Right cardiac atrium (tissue), 5 donors: ENCODE results near the gene CCAR1. TPM values are rescaled to one million over a fixed set of nuclear protein-coding genes. Genes with fewer than 3 reads are reported as not detected.
"Not testable (repeated sequence)": the region's sequence is repeated elsewhere in the genome, so short reads cannot be mapped to it uniquely, and the experiment has no call there.

Experiments
- ATAC-seq, 2 donors: fragments of 200-7000 bp; cut with Tn5 transposase; one replicate each; pipeline versions ENCODE4 v1.8.0 to v1.9.1; 2020; ENCODE audit warnings: moderate library complexity in 2 of 2, mild to moderate bottlenecking in 1 of 2
- DNase-seq, 3 donors: peaks; one replicate each; pipeline ENCODE4 v3.0.0-alpha.2; 2020
- H3K27ac ChIP-seq: one replicate; pipeline ENCODE4 v1.5.1; 2013; ENCODE audit warnings: mild to moderate bottlenecking, low read length, control low read depth, moderate library complexity
- H3K27me3 ChIP-seq: one replicate; pipeline ENCODE4 v1.6.1; 2013; ENCODE audit not compliant: control insufficient read depth, insufficient read depth
- H3K4me1 ChIP-seq: one replicate; pipeline ENCODE4 v1.6.1; 2013; ENCODE audit warnings: low read length; ENCODE audit not compliant: control insufficient read depth, insufficient read depth
- H3K4me3 ChIP-seq: one replicate; pipeline ENCODE4 v1.5.1; 2013; ENCODE audit warnings: low read length, control low read depth
- H3K9me3 ChIP-seq: one replicate; pipeline ENCODE4 v1.6.1; 2013; ENCODE audit warnings: low read length; ENCODE audit not compliant: control insufficient read depth
- WGBS: extraction: QIAGEN DNeasy Blood & Tissue Kit; methylation state at CpG from one replicate; pipeline ENCODE4 v1.1.7; 2013; 5-methylcytosine and 5-hydroxymethylcytosine counted together
- intact Hi-C, 4 donors: fragments of 100-400 bp; cut with DNase I; formaldehyde crosslinking; loops; one replicate each; pipeline versions ENCODE4 v1.11.0 to v1.14.0; 2022 to 2023
- polyA plus RNA-seq: library from polyadenylated mRNA; stranded (reverse); fragments of 200-250 nt; gene quantifications from one replicate; pipeline ENCODE4 v1.2.3, GENCODE V29; 2013
- total RNA-seq, 4 donors: library from RNA; stranded (reverse); fragmentation: NEBNext Ultra II Directional; extraction: Animal tissue kit (Norgen Biotek cat#: 25700); gene quantifications; one replicate each; pipeline ENCODE4 v1.2.1, GENCODE V29; 2021
- donor health status: healthy with polysubstance abuse.
- donor health status: DM: no; HTN: yes; CAD: no.
- donor health status: DM: no; HTN: no; CAD: no.
- donor health status: DM: no; HTN: yes; CAD: no; lungs with severe emphysema.
- donor health status: DM: yes; HTN: yes; CAD: no.

CCAR1 gene
- total and polyA plus RNA-seq, 5 donors, result 29.2 to 35.4 (median 33.3) TPM

DNA sequence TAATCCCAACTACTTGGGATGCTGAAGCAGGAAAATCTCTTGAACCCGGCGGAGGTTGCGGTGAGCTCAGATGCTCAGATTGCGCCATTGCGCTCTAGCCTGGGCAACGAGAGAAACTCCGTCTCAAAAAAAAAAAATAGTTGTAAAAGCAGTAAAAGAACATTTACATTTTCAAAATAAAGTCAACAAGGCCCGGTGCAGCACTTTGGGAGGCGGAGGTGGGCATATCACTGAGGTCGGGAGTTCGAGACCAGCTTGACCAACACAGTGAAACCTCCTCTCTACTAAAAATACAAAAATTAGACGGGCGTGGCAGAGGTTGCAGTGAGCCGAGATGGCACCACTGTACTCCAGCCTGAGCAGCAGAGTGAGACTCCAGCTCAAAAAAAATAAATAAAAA is 4.0 kb downstream of the CCAR1 start:
- ATAC-seq, result no peak
- 95% methylated on average over 14 of the region's 14 CpGs for WGBS
- no peaks in the 10 kb centered on the region for H3K4me1 ChIP-seq

DNA sequence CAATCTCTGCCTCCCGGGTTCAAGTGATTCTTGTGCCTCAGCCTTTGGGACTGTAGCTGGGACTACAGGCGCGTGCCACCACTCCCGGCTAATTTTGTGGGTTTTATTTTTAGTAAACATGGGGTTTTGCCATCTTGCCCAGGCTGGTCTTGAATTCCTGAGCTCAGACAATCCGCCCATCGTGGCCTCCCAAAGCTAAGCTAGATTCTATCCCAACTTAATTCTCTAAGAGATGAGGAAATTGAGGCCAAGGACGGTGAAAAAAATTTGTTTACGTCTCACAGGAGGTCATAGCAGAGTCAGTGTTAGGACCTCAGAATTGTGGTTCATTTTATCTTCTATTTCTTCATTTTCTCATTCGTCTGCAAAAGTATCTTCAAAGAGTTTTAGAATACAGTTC is 6.1 kb downstream of the CCAR1 start:
- Histone ChIP-seq H3K9me3 (no peaks in the 10 kb centered on the region), H3K4me3 (no peak overlapping the region), H3K27ac (no peak overlapping the region), H3K27me3 (no peaks in the 10 kb centered on the region), H3K4me1 (no peaks in the 10 kb centered on the region)
- 83% methylated on average over 9 of the region's 9 CpGs for WGBS
- intact Hi-C loops, result loop anchor here in 2 of 4 donors (10.0 kb wide), 1 partner anchor 172 kb away; no protein-coding TSS in a partner anchor
- ATAC-seq, result no peak
- no peak for DNase-seq

More for the DNA sequence above, 4.0 kb downstream of the CCAR1 start:
- Histone ChIP-seq H3K9me3 (no peaks in the 10 kb centered on the region), H3K4me3 (no peak overlapping the region), H3K27me3 (no peaks in the 10 kb centered on the region), H3K27ac (no peak overlapping the region)
- no peak for DNase-seq
- intact Hi-C loops, result loop anchor here in 2 of 4 donors (10.0 kb wide), 1 partner anchor 170 kb away; no protein-coding TSS in a partner anchor

DNA sequence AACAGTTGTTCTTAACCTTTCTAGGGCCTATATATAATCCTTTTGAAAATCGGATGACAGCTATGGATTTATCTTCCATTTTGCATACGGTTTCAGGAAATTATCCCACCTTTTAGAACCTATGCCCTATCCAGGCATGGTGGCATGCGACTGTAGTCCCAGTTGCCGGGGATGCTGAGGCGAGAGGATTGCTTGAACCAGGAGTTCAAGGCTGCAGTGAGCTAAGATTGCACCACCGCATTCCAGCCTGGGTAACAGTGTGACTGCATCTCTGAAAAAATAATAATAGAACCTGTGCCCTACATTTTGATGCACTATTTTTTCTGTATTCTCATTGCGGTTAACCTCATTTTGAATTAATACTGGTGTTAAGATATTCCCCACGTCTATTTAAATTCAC is 11.6 kb downstream of the CCAR1 start:
- no peak overlapping the region for H3K4me3 ChIP-seq
- 93% methylated on average over 8 of the region's 8 CpGs for WGBS
- intact Hi-C loops, result no loop called here
- H3K27ac ChIP-seq, result no peak overlapping the region
- DNase-seq (no peak), ATAC-seq (no peak)
- no peaks in the 10 kb centered on the region for H3K27me3 ChIP-seq
- no peaks in the 10 kb centered on the region for H3K9me3 ChIP-seq
- no peaks in the 10 kb centered on the region for H3K4me1 ChIP-seq

DNA sequence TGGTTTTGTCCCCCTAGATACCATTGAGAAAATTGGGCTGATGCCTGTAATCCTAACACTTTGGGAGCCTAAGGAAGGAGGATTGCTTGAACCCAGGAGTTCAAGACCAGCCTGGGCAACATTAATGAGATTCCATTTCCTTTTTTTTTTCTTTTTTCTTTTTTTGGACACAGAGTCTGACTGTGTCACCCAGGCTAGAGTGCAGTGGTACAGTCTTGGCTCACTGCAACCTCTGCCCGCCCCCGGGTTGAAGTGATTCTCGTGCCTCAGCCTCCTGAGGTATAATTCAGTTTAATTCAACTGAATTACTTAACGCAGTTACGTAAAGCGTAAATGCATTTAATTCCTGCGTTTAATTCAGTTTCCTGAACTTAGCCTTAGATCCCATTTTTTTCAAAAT is 13.3 kb downstream of the CCAR1 start:
- Histone ChIP-seq H3K9me3 (no peaks in the 10 kb centered on the region), H3K4me1 (no peaks in the 10 kb centered on the region), H3K4me3 (no peak overlapping the region), H3K27me3 (no peaks in the 10 kb centered on the region), H3K27ac (no peak overlapping the region)
- ATAC-seq (no peak), DNase-seq (no peak)
- WGBS, result 87% methylated on average over 7 of the region's 7 CpGs
- intact Hi-C loops, result no loop called here

DNA sequence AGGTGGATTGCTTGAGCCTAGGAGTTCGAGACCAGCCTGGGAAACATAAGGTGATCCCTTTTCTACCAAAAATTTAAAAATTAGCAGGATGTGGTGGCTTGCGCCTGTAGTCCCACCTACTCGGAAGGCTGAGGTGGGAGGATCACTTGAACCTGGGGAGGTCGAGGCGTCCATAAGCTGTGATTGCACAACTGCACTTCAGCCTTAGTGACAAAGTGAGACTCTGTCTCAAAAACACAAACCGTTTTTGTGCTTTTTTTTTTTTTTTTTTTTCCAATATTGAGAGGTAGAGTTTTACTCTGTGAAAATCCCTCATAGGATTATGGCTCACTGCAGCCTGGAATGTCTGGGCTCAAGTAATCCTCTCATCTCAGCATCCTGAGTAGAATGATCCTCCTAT is 14.1 kb downstream of the CCAR1 start:
- H3K4me3 ChIP-seq, result no peak overlapping the region
- no peaks in the 10 kb centered on the region for H3K4me1 ChIP-seq
- intact Hi-C loops, result no loop called here
- no peak for ATAC-seq
- DNase-seq, result no peak
- no peaks in the 10 kb centered on the region for H3K27me3 ChIP-seq
- H3K27ac ChIP-seq, result no peak overlapping the region
- H3K9me3 ChIP-seq, result no peaks in the 10 kb centered on the region
- 75% methylated on average over 6 of the region's 6 CpGs for WGBS

DNA sequence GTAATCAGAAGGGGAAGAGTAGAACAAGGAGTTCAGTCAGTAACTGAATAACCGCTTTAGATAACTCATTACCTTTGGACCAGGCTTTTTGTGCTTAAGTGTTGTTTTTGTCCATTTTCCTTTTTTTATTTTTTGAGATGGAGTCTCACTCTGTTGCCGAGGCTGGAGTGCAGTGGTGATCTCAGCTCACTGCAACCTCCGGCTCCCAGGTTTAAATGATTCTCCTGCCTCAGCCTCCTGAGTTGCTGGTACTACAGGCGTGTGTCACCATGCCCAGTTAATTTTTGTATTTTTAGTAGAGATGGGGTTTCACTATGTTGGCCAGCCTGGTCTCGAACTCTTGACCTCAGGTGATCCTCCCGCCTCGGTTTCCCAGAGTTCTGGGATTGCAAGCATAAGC is 14.7 kb downstream of the CCAR1 start:
- H3K9me3 ChIP-seq, H3K27ac ChIP-seq, H3K4me1 ChIP-seq, H3K4me3 ChIP-seq, intact Hi-C loops, DNase-seq, ATAC-seq, H3K27me3 ChIP-seq: not testable (repeated sequence)
- 83% methylated on average over 7 of the region's 7 CpGs for WGBS

DNA sequence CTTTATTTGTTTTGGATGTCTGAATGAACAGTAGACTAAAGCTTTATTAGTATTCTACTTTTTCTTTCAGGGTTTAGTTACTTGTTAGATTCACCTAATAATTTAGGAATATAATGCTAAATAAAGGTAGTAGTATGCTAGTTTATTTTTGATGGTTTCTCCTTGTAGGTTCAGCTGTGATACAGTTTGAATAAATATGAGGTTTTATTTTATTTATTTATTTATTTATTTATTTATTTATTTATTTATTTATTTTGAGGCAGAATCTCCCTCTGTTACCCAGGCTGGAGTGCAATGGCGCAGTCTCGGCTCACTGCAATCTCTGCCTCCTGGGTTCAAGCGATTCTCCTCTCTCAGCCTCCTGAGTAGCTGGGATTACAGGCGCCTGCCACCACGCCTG is 19.6 kb downstream of the CCAR1 start:
- H3K27ac ChIP-seq, H3K4me1 ChIP-seq, H3K4me3 ChIP-seq, H3K9me3 ChIP-seq, H3K27me3 ChIP-seq, ATAC-seq, intact Hi-C loops, DNase-seq: not testable (repeated sequence)
- over 99% methylated on average over 5 of the region's 5 CpGs for WGBS

DNA sequence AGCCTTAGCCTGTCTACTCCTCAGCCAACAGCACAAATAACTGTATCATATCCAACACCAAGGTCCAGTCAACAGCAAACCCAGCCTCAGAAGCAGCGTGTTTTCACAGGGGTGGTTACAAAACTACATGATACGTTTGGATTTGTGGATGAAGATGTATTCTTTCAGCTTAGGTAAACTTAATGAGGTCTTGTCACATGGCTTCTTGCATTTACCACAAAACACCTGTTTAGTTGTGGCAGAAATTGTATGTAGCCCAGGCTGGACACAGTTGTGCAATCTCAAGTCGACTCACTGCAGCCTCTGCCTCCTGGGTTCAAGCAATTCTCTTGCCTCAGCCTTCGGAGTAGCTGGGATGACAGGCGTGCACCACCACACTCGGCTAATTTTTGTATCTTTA is 21.4 kb downstream of the CCAR1 start:
- Histone ChIP-seq H3K27ac (no peak overlapping the region), H3K4me3 (no peak overlapping the region), H3K4me1 (no peaks in the 10 kb centered on the region), H3K9me3 (no peaks in the 10 kb centered on the region), H3K27me3 (no peaks in the 10 kb centered on the region)
- 75% methylated on average over 6 of the region's 6 CpGs for WGBS
- DNase-seq (no peak), ATAC-seq (no peak)
- intact Hi-C loops, result no loop called here

DNA sequence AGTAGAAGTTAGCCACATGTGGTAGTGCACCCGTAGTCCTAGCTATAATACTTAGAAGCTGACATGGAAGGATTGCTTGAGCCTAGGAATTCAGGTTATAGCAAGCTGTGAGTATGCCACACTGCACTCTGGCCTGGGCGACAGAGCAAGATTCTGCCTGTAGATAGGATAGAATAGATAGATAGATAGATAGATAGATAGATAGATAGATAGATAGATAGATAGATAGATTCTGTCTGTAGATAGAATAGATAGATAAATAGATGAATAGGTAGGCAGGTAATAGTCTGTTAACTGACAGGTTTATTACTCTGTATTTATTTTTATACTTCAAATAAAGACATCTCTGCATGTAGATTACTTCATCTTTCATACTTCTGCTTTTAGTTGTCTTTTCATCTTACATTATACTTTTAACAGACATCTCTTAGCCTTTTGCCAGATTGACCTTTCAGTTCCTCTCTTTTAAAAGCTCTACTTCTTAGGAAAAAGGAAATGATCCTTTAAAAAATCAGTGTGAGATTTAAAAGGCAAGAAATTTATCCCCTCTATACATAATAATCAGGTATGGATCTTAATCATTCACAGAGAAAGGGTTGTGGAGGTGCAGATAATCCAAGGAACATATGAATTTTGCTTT is 31.8 kb downstream of the CCAR1 start:
- WGBS, result 79% methylated on average over 2 of the region's 2 CpGs
- intact Hi-C loops, result loop anchor here in 1 of 4 donors (10.0 kb wide), 1 partner anchor 192 kb away; no protein-coding TSS in a partner anchor
- no peaks in the 10 kb centered on the region for H3K4me1 ChIP-seq
- H3K9me3 ChIP-seq, result no peaks in the 10 kb centered on the region
- ATAC-seq (no peak), DNase-seq (no peak)
- H3K4me3 ChIP-seq, result no peak overlapping the region
- H3K27me3 ChIP-seq, result no peaks in the 10 kb centered on the region
- no peak overlapping the region for H3K27ac ChIP-seq

DNA sequence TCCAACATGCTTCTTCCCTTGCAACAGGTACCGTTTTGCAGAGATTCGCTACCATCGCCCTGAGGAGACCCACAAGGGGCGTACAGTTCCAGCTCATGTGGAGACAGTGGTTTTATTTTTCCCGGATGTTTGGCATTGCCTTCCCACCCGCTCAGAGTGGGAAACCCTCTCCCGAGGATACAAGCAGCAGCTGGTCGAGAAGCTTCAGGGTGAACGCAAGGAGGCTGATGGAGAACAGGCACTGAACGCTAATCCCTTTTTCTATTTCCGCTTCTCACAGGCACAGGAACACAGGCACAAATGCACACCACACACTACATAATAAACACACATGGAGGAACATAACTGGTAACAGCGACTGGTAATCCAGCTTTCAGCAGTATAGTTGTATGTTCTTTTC is 35.2 kb downstream of the CCAR1 start:
- DNase-seq (no peak), ATAC-seq (no peak)
- no peak overlapping the region for H3K27ac ChIP-seq
- no peaks in the 10 kb centered on the region for H3K4me1 ChIP-seq
- intact Hi-C loops, result loop anchor here in 1 of 4 donors (10.0 kb wide), 1 partner anchor 189 kb away; no protein-coding TSS in a partner anchor
- H3K9me3 ChIP-seq, result no peaks in the 10 kb centered on the region
- no peak overlapping the region for H3K4me3 ChIP-seq
- H3K27me3 ChIP-seq, result no peaks in the 10 kb centered on the region
- 89% methylated on average over 12 of the region's 12 CpGs for WGBS

DNA sequence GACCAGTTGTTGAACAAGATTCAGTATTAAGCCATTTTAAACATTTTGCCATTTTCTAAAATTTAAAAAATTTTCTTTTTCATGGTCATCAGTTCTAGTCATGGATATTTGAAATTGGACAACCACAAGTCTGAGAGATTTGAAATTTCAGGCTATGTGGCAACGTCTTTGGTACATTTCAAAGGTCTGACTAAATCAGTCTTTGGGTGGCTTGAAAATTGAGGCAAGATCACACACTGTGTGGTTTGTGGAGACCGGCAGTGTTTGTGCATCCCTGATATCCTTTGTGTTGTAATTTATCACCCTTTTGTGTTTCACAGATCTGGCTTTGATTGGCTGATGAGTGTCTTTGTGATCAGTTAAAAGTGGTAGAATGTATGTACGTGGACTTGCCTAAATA is 35.7 kb downstream of the CCAR1 start:
- Histone ChIP-seq H3K9me3 (no peaks in the 10 kb centered on the region), H3K27ac (no peak overlapping the region), H3K4me1 (no peaks in the 10 kb centered on the region), H3K27me3 (no peaks in the 10 kb centered on the region), H3K4me3 (no peak overlapping the region)
- ATAC-seq (no peak), DNase-seq (no peak)
- intact Hi-C loops, result loop anchor here in 1 of 4 donors (10.0 kb wide), 1 partner anchor 188 kb away; no protein-coding TSS in a partner anchor
- 88% methylated on average over 3 of the region's 3 CpGs for WGBS
